ENCODE results near the gene ZSCAN20.

DNA sequence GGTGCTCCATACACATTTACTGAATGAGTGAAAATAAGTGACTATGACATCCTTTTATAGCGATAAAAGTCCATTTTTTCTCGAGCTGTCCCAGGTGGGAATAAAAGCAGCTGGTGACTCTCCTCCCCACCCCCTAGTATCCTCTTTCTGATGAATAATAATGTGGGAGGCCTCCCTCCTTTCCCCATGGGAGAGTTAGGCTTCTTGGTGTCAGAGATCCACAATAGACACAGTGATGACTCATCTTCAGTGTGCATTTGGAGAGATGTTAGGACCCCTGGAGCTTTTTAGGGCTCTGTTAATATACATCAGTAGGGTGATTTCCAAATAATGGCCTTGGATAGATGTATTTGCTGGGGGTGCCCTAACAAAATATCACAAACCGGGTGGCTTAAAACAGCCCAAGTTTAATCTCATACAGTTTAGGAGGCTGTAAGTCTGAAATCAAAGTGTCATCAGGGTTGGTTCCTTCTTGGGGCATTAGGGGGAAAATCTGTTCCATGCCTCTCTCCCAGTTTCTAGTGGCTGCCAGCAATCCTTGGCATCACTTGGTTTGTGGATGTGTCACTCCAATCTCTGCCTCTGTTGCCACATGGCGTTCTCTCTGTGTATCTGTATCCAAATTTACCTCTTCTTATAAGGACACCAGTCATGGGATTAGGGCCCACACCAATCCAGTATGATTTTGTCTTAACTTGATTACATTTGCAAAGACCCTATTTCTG is 37.2 kb upstream of the ZSCAN20 start:
- no peak for TF ChIP-seq EZH2 (IDR thresholded peaks at IDR 0.05)
- TF ChIP-seq, protein P1, sequence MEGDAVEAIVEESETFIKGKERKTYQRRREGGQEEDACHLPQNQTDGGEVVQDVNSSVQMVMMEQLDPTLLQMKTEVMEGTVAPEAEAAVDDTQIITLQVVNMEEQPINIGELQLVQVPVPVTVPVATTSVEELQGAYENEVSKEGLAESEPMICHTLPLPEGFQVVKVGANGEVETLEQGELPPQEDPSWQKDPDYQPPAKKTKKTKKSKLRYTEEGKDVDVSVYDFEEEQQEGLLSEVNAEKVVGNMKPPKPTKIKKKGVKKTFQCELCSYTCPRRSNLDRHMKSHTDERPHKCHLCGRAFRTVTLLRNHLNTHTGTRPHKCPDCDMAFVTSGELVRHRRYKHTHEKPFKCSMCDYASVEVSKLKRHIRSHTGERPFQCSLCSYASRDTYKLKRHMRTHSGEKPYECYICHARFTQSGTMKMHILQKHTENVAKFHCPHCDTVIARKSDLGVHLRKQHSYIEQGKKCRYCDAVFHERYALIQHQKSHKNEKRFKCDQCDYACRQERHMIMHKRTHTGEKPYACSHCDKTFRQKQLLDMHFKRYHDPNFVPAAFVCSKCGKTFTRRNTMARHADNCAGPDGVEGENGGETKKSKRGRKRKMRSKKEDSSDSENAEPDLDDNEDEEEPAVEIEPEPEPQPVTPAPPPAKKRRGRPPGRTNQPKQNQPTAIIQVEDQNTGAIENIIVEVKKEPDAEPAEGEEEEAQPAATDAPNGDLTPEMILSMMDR (IDR thresholded peaks at IDR 0.05), result no peak
